ENCODE data around the gene ANTXR1. TPM values are rescaled to one million over a fixed set of nuclear protein-coding genes. Genes with fewer than 3 reads are reported as not detected.

The ANTXR1 gene
- total RNA-seq, 1 donor from 2014 or later, result under 0.01 TPM

DNA sequence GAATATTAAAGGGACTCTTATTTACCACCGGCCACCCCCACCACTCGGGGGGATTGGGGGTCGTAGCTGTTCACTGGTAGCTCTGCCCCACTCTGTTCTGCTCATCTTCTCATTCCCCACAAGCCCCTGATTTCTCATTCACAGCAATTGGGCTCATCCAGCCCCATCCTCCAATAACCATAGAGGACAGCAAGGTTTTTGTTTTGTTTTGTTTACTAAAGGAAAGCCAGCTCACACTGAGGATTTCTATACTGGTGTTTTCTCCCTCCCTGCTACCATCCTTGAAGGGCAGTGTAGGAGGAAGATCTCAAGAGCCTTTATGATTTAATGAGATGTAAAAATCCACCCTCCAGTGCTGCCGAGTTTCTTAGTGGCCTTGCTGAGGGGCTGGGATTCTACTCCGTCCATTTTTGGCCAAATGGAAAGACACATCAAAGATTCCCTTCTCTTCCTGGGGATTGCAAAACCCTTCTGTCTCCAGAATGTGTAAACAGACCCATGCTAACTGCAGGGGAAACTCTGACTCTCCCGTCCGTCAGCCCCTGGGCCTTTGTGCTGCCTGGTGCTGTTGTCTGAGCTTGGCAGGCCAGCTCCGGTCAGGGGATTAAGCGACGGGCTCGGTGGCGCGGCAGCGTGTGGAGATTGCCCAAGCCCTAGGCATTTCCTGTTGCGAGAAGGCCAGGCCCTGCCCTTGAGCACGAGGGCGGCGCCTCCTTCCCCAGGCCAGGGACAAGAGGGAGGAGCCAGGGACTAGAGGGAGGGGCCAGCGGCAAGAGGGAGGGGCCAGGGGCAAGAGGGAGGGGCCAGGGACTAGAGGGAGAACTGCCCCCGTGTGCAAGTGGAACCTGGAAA, 165.0 kb downstream of the ANTXR1 start:
- peak; percentile 80 to 85 for DNase-seq (ENCODE audit: low read depth in 2 of 2)

DNA sequence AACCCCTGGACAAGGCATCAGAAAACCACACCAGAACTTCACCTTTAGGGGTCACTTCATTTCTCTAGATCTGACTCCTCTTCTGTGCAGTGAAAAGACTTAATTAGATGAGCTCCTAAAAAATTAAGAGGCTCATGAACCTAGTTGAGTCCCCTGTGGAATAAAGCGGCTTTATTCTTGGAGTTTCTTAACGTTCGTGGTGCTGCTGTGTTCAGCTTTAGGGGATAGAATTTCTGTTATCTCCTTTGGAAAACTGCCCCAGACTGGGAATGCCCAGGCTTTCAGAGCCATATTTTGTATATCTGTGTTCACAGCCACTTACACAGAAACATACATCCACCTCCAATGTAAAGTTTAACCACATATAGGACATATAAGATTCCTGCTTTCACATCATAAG, 165.8 kb downstream of the ANTXR1 start:
- DNase-seq (ENCODE audit: low read depth in 2 of 2), result no peak

DNA sequence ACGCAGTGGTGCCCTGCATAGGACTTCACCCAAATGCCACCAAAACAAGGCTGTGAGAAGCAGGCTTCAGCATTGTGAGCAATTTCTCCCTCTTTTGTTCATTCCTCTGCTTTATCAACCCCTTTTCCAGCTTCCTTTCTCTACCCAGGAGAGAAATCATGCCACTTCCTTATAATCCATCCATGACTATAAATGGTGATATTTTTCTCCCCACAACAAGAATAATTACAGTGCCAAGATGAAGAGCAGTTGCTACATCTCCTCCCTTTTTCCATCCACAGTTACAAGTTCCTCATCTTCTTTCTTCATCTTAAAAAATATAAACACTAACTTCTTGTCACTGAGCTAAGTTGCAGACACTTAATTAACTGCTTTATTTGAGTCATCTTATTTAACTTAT, 167.2 kb downstream of the ANTXR1 start:
- no peak for DNase-seq (ENCODE audit: low read depth in 2 of 2)

DNA sequence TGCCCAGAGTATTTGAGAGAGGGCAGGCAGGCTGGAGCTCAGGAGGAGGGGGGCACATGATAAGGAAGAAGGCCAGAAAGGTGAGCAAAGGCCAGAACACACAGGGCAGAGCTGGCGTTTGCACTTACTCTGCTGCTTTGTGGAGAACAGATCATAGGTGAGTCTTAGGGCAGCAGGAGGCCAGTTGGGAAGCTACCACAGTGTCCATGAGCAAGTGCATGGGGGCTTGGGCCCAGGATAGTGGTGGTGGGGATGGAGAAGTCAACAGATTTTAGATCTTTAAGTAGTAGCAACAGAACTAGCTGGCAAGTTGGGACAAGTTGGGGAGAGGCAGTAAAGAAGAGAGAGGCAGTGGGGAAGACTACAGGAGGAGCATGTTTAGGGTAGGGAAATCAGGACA, 168.0 kb downstream of the ANTXR1 start:
- no peak for DNase-seq (ENCODE audit: low read depth in 2 of 2)

DNA sequence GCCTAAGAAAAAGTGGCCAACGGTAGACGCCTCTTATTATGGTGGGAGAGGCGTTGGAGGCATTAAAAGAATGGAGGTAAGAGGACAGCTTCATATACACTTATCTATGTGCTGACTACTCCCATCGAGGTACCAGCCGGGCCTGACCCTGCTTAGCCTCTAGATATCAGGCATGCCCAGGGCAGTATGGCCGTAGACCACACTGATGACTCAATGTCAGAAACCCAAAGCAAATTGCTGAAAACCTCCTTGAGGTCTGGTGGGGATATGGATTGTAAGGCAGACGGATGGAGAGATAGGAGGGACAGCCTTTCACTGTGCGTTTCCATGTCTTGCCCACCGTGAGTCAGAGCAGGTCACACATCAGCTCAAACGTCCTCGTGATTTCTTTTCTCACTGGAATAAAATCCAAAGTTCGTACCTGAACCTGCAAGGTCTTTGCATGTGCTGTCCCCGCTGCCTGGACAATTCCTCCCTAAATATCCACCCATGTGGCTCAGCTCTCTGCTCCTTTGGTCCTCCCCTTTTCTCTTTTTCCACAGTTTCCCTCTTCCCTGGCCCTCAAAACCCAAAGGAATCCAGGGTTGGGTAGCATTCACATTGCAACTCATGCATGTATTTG, 168.9 kb downstream of the ANTXR1 start:
- no peak for DNase-seq (ENCODE audit: low read depth in 2 of 2)

DNA sequence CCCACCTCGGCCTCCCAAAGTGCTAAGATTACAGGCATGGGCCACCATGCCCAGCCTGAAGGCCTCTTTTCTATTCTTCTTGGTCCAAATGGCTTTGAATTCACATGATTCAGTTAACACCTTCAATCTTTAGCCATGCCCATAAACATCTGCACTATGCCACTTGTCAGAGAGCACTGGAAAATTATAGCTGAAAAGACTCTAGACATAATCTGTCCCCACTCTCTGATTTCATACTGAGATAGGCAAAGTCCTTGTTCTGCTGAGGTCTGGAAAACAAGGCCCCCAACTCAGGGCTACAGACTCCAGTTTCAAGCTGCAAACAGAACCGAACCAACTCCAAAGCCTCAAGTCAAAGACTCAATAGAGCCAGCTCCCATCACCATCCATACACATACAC, 170.7 kb downstream of the ANTXR1 start:
- DNase-seq (ENCODE audit: low read depth in 2 of 2), result no peak

DNA sequence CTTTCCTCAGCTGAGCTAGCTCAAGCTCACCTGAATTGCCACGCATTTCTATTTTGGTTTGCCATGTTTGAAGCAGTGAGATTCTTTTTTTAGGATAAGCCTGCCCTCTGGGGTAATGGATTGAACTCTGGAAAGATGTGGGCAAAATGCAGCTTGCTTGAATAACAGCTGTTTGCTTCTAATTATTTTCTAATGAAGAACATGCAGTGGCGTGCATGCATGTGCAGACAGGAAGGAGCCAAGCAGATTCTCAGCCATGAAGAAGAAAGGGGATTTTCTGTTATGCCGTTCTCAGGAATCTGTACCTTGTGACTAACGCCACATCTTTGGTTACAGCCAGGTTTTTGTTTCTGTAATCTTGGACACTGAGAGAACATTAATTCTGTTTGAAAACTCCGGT, 171.2 kb downstream of the ANTXR1 start:
- no peak for DNase-seq (ENCODE audit: low read depth in 2 of 2)

DNA sequence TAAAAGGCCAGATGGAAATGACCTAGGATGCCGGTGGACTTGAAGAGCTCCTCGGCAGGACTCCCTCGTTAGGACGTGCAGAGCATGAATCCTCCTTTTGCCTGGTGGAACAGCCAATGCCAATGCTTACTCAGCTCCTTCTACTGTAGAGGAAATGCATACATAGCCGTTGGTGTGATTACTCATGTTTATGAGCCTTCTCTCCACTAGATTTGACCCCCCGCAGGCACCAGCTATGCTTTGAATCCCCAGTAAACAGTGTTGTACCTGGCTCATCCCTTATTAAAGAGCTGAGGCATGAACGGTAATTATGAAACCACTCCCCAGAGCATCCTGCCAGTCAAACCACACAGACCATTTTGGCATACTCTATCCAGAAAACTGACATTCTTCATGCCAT, 172.8 kb downstream of the ANTXR1 start:
- peak in 1 of 2 donors; percentile 7 for DNase-seq (ENCODE audit: low read depth in 2 of 2)

DNA sequence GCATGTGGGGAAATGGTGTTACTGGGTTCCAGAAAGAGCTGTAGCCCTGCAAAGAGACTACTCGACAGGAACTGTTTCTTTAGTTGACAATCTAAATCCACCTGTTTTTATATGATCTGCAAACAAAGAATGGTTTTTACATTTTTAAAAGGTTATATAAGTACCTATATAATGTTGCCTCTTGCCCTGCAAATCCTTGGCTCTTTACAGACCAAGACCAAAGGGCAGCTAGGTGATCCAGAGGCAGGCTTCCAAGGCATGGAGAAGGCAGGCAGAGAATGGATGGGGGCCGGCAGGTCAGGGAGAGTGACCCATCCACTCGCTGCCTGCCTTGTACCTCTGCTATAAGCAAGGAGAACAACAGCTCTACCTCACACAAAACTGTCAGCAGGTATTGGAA, 173.6 kb downstream of the ANTXR1 start:
- DNase-seq (ENCODE audit: low read depth in 2 of 2), result no peak

DNA sequence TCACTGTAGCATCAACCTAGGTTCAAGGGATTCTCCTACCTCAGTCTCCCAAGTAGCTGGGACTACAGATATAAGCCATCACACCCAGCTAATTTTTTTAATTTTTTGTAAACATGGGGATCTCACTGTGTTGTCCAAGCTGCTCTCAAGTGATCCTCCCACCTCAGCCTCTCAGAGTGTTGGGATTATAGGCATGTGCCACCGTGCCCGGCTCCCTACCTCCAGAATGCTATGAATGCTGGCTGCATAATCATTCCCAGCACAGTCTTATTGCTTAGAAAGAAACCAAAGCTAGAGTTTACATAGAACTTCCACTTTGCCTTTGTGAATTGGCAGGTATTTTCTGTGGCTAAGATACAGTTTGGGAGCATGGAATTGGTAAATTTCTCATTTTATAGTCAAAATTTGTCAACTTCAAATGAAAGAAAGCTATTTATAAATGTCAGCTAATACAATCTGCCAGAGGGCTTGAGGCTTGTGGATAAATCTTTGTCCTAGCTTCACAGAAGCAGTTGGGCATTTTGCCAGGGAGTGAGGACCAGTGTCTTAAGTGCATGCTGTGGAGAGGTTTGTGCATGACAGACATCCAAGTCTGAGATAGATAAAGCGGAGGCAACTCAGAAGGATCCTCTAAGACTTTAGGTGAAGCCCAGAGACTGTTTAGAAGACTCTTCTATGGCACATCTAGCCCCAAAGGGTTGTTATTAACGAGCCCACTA, 175.4 kb downstream of the ANTXR1 start:
- DNase-seq (ENCODE audit: low read depth in 2 of 2), result no peak

DNA sequence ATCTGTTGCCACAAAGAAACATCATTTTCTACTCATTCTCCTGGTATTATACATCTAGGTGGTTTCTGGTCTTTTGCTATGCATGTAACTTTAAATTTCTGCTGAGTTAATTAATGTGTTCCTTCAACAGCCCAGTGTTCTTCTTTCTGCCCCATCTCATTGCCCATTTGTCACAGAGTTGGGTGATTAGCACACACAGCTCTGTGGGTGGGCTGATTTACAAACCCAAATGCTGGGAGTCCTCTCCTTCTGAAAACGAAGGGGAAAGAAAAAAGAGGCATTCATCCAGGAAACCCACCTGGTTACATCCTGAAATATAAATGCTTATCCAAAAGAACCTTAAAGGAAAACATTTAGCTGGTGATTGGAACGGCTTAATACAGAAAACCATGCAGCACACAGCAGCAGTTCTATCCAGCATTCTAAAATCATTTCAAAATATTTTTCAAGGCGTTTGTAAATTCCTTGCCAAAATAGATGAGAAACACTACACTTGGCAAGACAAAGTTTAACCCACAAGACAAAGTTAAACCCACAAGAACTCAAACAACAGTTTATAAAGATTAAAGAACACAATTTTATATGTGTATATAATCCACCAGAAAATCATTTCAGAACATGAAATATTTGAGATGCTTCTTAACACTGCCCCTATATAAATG, 177.9 kb downstream of the ANTXR1 start:
- DNase-seq (ENCODE audit: low read depth in 2 of 2), result no peak

DNA sequence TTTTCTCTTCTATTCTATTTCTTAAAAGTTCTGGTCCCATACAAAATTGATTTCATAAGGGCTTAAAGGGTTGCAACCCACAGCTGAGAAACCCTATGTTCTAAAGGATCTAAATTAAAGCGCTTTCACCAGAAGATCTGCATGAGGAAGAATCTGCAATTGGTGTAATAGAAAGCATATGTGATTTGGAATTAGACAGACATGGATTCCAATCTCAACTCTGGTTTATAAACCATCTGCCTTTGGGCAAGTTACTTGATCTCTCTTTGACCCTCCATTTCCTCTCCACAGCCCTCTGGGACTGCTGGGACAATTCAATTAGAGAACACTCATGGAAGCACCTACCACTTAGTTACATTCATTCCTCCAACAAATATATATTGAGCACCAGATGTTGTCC, 178.7 kb downstream of the ANTXR1 start:
- DNase-seq (ENCODE audit: low read depth in 2 of 2), result no peak

DNA sequence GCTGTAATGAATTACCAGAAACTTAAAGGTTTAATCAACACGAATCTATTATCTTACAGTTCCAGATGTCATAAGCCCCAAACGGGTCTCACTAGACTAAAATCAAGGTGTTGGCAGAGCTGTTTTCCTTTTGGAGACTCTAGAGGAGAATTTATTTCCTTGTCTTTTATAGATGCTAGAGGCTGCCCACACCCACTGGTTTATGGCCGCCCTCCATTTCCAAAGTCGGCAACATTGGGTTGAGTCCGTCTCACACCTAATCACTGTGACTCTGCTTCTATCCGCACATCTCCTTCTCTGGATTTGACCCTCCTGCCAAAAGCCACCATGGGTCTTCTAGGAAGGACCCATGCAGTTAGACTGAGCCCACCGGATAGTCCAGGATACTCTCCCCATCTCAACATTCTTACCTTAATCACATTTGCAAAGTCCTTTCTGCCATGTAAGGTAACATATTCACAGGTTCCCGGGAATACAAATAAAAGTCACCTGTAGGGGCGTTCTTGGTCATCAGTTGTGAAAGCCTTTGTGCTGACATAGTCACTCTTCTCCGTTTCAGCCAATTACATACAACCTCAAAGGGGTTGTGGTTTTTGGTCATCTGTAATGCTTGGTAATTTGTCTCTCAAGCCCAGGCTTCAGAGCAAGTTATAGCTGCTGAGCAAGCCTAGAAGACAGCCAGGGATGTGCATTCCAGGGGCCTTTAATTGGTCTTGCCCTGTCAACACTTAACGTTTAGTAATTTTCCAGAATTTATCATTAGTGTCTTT, 179.4 kb downstream of the ANTXR1 start:
- DNase-seq (ENCODE audit: low read depth in 2 of 2), result no peak

DNA sequence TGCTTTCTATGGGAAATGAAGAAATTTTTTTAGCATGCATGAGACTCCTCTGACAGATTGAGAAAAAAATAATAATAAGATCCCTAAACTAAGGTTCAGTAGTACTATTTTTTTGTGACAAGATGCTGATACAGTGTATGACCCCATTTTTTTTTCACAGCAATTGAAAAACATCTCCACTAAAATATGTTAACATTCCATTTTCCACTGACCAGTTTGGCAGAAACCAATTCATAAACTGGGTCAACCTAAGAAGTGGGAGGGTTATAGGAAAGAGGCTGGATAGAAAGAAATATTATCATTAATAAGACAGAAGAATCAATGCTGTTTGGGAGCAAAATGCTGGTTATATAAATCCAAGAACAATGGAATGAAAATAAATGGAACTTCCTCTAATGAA, 182.7 kb downstream of the ANTXR1 start:
- no peak for DNase-seq (ENCODE audit: low read depth in 2 of 2)

DNA sequence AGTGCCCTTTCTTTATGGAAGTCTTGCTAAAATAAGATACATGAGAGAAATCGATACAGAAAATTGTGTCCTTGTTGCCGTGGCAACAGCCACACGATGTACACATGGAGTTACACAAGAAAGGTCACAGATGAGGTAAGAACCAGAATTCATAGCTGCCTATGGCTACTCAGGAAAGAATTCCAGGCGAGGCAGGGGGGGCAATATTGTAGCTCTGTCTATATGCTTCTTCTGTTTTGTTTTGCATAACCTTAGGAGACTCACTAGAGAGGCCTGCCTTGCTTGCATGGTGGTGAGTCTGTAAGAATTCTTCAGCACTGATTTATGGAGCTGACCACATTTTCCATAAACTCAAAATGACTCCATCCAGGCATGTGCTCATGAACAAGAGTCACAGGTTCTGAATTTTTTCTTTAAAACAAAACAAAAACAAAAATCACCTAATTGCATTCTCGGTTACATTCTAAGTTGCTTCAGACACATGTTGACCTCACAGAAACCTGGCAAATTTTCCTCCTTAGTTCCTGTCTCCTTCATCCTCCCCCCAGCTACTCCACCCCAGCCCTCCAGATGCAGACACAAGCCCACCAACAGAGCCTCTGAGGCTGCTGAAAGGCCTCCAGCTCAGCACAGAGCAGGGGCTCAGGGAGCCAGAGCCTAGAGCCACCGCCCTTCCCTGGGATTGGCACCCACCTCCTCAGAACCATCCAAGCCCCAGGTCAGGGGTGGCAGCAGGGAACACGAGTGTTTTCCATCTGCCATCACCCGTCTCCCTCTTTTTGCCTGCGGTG, 183.5 kb downstream of the ANTXR1 start:
- peak in 1 of 2 donors; percentile 35 for DNase-seq (ENCODE audit: low read depth in 2 of 2)

DNA sequence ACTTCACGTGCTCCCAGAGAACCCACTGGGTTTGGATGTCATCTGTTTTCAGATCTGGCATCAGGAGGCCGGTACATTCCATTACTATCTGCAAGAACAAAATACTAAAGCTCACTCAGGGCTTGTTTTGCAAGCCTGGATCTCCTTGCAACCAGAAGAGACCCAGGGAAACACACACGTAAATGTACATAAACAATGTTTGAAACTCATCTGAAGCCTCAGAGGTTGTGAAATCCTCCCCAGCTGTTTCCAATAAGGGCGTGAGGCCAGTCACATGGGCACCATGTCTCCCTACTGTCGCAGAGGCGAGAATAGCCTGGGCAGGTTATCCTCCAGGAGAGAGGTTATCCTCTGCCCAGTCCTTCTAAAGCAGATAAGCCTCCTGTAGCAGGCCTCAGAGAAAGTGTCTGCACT, 187.1 kb downstream of the ANTXR1 start:
- DNase-seq (ENCODE audit: low read depth in 2 of 2), result no peak

DNA sequence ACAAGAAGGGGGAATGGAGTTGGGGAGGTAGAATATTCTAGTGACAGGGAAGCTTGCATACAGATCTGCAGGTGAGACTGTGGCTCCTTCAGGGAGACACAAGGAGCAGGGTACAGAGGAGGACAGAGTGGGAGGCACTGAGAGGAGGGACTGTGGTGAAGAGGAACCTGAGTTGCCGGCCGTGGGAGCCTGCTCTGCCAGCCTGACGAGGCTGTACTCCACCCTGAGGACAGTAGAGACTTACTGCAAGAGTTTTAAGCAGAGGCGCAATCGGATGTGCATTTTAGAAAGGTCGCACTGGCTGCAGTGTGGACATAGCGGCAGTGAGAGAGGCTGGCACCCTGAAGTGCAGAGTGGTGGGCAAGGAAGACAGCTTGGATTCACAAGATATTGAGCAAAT, 188.3 kb downstream of the ANTXR1 start:
- no peak for DNase-seq (ENCODE audit: low read depth in 2 of 2)

DNA sequence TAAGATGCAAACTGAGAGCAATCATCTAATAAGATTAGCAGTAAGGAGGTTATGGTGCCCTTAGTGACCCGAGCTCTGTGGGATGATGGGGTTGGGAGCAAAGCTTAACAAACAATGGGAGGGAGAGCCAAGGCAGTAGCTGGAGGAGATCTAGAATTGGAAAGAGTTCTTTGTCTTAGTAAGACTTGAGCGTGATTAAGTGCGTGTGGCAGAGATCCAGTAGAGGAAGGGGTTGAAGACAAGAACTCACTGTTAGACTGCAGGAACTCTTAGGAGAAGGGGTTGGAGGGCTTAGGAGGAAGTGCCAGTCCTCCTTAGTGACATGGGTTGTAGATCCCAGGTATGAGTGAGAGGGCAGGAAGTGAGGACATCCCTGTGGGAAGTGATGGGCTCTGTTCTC, 189.3 kb downstream of the ANTXR1 start:
- DNase-seq (ENCODE audit: low read depth in 2 of 2), result no peak

DNA sequence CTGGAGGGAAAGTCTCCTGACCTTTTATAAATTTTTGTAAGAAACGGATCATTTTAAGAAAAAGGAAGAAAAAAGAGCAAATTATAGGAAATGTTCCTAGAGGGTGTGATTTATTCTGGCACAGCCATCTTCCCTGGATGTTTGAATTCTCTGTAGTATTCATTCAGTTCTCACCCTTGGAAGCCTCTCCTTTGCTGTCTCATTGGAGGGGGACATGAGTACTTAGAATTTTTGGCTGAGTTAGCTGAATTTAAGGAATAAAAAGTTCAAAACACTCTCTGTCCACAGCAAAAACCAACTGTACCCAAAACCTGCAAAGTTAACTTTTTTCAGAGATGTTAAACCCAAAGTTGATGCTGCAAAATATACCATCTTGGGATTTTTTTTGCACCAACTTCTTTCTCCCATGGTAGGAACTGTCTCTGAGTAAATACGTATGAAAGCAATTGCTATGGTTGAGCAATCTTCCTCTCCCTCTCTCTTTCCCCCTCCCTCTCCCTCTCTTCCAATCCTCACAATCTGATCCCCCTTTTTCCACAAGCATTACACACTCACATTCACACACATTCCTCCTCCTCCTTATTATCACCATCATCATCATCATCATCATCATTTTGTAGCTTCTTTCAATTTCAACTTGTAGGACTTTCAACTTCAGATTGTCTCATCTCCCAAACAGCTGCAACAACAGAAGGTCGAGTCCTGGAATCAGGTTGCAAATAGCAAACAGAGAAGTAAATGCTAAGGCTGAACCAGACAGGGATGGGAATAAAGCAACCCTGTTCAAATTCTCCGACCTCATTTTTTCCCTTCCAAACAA, 190.4 kb downstream of the ANTXR1 start:
- DNase-seq (ENCODE audit: low read depth in 2 of 2), result no peak

DNA sequence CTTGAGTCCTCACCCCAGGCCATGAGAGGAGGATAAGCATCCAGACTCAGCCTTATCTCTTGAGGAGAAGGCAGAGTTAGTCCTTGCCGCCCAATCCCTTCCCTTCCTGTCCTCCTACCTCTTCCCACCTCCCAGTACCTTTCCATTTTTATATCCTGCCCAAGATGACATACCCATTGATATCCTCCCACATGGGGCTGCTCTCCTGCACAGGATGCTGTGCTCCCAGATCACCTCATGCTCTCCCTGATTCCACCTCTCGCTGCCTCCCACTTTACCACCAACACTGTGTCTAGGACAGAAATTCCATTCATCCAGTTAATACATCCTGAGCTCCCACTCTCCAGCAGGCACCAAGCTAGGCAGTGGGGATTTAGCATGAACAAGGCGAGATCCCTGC, 191.7 kb downstream of the ANTXR1 start:
- no peak for DNase-seq (ENCODE audit: low read depth in 2 of 2)

All from dermis microvascular lymphatic vessel endothelial cell (primary cell).